ENCODE results near the gene LGALS7B.
"Not testable (repeated sequence)": the region's sequence is repeated elsewhere in the genome, so short reads cannot be mapped to it uniquely, and the experiment has no call there.

The LGALS7B gene

GRCh38 chr19:38770228-38770948 is 18.6 kb upstream of the LGALS7B start:
- not testable (repeated sequence) for DNase-seq (ENCODE audit: low read depth)

- not testable (repeated sequence) for DNase-seq (ENCODE audit: low read depth)
These were observed 18.1 kb upstream of the LGALS7B start for GRCh38 chr19:38770949-38771275.

GRCh38 chr19:38771569-38771968 is 17.4 kb upstream of the LGALS7B start:
- not testable (repeated sequence) for DNase-seq (ENCODE audit: low read depth)

- DNase-seq (ENCODE audit: low read depth), result no peak
These were observed 15.4 kb upstream of the LGALS7B start, which contains the start of gene LGALS7 for GRCh38 chr19:38773469-38774177. TSS of gene LGALS7 (minus strand) at chr19:38773517. CDS start at chr19:38773492, 25 bp downstream.

- DNase-seq (ENCODE audit: low read depth), result no peak
These were observed 14.6 kb upstream of the LGALS7B start for GRCh38 chr19:38774181-38774950.

GRCh38 chr19:38778733-38779132 is 10.3 kb upstream of the LGALS7B start:
- DNase-seq (ENCODE audit: low read depth), result no peak

- DNase-seq (ENCODE audit: low read depth), result no peak
These were observed 8.6 kb upstream of the LGALS7B start for GRCh38 chr19:38780443-38780842.

GRCh38 chr19:38781058-38781457 is 7.9 kb upstream of the LGALS7B start:
- no peak for DNase-seq (ENCODE audit: low read depth)

- DNase-seq (ENCODE audit: low read depth), result not testable (repeated sequence)
These were observed 6.8 kb upstream of the LGALS7B start for GRCh38 chr19:38782212-38782611.

GRCh38 chr19:38784224-38784623 is 4.8 kb upstream of the LGALS7B start:
- no peak for DNase-seq (ENCODE audit: low read depth)

GRCh38 chr19:38785187-38785699 is 3.8 kb upstream of the LGALS7B start:
- no peak for DNase-seq (ENCODE audit: low read depth)

- not testable (repeated sequence) for DNase-seq (ENCODE audit: low read depth)
These were observed 2.9 kb upstream of the LGALS7B start for GRCh38 chr19:38786061-38786460.

GRCh38 chr19:38786572-38787265 is 2.3 kb upstream of the LGALS7B start:
- DNase-seq (ENCODE audit: low read depth), result no peak

GRCh38 chr19:38790507-38791403 is 1.8 kb downstream of the LGALS7B start:
- not testable (repeated sequence) for DNase-seq (ENCODE audit: low read depth)

- not testable (repeated sequence) for DNase-seq (ENCODE audit: low read depth)
These were observed 2.6 kb downstream of the LGALS7B start for GRCh38 chr19:38791451-38792064.

GRCh38 chr19:38792250-38793111 is 3.5 kb downstream of the LGALS7B start:
- no peak for DNase-seq (ENCODE audit: low read depth)

- peak; percentile 32 for DNase-seq (ENCODE audit: low read depth)
These were observed 4.2 kb downstream of the LGALS7B start for GRCh38 chr19:38793177-38793576.

GRCh38 chr19:38793671-38794070 is 4.7 kb downstream of the LGALS7B start:
- DNase-seq (ENCODE audit: low read depth), result no peak

GRCh38 chr19:38795549-38795948 is 6.5 kb downstream of the LGALS7B start:
- DNase-seq (ENCODE audit: low read depth), result no peak

Measured in fibroblast of gingiva (primary cell).